IPS-18c (cell line): ENCODE measurements around the gene ANKDD1A.

Experiments
- H3K4me3 ChIP-seq: 2 replicates; pipeline ENCODE4 v1.7.0; 2013; ENCODE audit warnings: low read depth, mild to moderate bottlenecking, low read length, moderate library complexity; ENCODE audit not compliant: insufficient read depth
- H3K9me3 ChIP-seq: one replicate; pipeline ENCODE4 v1.6.1; 2013; ENCODE audit warnings: mild to moderate bottlenecking, low read length, moderate library complexity; ENCODE audit not compliant: control insufficient read depth, insufficient read depth

The ANKDD1A gene

DNA sequence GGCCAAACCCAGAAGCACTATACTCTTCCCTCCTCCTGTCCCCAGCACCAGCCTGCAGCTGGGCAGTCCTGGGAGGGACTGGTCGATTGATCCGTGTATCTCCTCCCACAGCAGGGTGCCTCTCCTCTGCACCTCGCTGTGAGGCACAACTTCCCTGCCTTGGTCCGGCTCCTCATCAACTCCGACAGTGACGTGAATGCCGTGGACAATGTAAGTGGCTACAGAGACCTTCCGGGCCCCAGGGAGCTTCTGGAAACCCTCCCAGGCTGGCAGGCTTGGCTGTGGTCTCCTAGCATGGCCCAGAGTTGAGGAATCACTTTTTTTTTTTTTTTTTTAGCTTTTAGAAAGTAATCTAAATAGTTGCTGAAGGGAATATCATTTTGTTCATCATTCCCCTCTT is 30.7 kb downstream of the ANKDD1A start:
- Histone ChIP-seq H3K9me3 (no peaks in the 10 kb centered on the region), H3K4me3 (no peak overlapping the region)

GRCh38 chr15:64943512-64944225 is 32.0 kb downstream of the ANKDD1A start:
- H3K9me3 ChIP-seq: no peaks in the 10 kb centered on the region

GRCh38 chr15:64944961-64945360 is 33.3 kb downstream of the ANKDD1A start:
- Histone ChIP-seq H3K9me3 (no peaks in the 10 kb centered on the region), H3K4me3 (no peak overlapping the region)

More at GRCh38 chr15:64943512-64944225, 32.0 kb downstream of the ANKDD1A start:
- no peak overlapping the region for H3K4me3 ChIP-seq

DNA sequence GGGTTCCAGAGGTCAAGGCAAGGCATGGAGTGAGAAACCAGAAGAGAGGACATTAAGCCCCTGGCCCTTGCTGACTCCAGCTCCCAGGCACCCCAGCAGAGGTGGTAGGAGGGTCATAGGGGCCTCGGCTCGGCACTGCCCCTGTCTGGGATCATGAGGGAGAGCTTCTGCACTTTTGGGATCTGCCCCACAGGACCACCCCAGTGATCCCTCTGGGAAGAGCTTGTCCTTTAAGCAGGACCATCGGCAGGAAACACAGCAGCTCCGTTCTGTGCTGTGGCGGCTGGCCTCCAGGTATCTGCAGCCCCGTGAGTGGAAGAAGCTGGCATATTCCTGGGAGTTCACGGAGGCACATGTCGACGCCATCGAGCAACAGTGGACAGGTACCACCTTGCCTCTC is 35.5 kb downstream of the ANKDD1A start:
- Histone ChIP-seq H3K4me3 (no peak overlapping the region), H3K9me3 (no peaks in the 10 kb centered on the region)

- Histone ChIP-seq H3K4me3 (no peak overlapping the region), H3K9me3 (no peaks in the 10 kb centered on the region)
Measured at GRCh38 chr15:64948916-64949315, 37.2 kb downstream of the ANKDD1A start.

- no peak overlapping the region for H3K4me3 ChIP-seq
- H3K9me3 ChIP-seq: no peaks in the 10 kb centered on the region
Measured at GRCh38 chr15:64949383-64950186, 37.9 kb downstream of the ANKDD1A start.

DNA sequence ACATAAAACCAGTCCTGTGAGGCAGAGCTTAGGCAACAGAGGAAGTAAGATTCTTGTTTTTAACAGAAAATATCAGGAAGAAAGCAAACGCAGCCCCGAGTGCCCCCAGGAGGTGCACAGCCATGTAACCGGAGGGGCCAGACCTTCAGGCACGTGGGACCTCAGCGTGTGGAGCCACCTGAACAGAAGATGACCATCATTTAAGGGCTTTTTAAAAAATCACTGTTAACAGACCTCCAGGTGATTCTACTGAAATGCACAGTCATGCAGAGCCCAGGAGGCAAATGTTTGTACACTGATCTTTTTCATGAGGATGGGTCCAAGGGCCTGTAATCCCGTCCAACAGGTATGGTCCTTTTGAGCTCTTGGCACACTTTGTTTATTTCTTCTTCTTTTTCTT is 39.2 kb downstream of the ANKDD1A start:
- Histone ChIP-seq H3K9me3 (no peaks in the 10 kb centered on the region), H3K4me3 (no peak overlapping the region)

DNA sequence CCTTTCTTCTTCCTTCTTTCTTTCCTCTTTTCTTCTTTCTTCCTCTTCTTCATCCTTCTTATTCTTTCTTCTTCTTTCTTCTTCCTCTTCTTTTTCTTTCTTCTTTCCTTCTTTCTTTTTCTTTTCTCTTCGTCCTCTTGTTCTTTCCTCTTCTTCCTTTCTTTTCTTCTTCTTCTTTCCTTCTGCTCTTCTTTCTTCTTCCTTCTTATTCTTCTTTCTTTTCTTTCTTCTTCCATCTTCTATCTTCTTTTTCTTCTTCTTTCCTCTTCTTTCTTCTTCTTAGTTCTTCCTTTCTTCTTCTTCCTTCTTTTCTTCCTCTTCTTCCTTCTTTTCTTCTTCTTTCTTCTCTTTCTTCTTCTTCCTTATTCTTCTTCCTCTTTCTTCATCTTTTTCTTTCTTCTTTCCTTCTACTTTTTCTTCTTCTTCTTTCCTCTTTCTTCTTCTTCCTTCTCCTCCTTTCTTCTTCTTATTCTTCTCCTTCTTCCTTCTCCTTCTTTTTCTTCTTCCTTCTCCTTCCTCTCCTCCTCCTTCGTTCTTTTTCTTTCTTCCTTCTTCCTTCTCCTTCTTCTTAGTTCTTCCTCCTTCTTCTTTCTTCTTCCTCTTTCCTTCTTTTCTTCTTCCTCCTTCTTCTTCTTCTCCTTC is 40.2 kb downstream of the ANKDD1A start:
- H3K9me3 ChIP-seq: no peaks in the 10 kb centered on the region
- H3K4me3 ChIP-seq: no peak overlapping the region

DNA sequence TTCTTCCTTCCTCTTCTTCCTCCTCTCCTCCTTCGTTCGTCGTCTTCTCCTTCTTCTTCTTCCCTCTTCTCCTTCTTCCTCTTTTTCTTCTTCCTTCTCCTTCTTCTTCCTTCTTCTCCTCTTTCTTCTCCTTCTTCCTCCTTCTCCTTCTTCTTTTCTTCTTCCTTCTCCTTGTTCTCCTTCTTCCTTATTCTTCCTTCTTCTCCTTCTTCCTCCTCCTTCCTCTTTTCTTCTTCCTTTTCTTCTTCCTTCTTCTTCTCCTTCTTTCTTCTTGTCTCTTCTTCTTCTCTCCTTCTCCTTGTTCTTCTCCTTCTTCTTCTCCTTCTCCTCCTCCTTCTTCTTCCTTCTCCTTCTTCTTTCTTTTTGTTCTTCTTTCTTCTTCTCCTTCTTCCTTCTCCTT is 42.7 kb downstream of the ANKDD1A start:
- no peak overlapping the region for H3K4me3 ChIP-seq
- H3K9me3 ChIP-seq: no peaks in the 10 kb centered on the region

- Histone ChIP-seq H3K9me3 (no peaks in the 10 kb centered on the region), H3K4me3 (no peak overlapping the region)
Measured at GRCh38 chr15:64959128-64959527, 47.4 kb downstream of the ANKDD1A start.

DNA sequence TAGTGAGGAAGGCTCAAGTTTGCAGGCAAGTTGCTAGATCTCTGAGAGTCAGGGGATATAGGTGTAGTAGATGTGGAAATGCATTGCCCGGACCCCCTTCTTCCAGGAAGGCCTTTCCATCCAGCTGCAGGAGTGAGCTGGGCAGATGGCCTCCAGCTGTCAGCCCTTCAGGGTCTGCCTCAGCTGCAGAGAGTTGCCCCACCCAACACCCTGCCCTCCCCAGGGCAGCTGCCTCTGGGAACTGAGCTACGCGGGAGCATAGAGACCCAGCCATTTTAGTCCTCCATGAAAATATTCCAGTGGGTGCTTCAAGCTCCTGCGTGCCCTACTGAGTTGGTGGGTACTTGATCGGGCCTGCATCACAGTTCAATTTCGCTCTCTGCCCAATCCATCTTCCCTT is 48.5 kb downstream of the ANKDD1A start:
- Histone ChIP-seq H3K9me3 (no peaks in the 10 kb centered on the region), H3K4me3 (no peak overlapping the region)

DNA sequence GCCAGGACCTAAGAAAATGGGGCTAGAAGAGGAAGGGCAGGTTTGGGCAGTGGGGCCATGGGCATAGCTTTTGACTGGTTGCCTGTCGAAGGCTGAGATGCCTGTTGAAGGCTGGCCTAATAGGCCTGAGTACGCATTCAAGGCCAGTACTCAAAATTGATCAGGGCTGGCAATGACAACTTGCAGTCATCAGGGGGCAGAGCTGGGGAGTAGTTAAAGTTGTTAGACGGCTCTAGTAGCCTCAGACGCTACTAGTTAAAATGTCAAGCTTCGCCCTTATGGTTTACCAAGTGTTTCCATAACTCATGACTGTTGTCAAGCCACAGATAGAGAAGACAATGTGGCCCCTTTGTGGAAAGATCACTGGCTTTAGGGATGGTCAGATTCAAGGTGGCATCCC is 49.3 kb downstream of the ANKDD1A start:
- H3K9me3 ChIP-seq: no peaks in the 10 kb centered on the region
- no peak overlapping the region for H3K4me3 ChIP-seq

GRCh38 chr15:64969401-64969800 is 57.7 kb downstream of the ANKDD1A start:
- H3K9me3 ChIP-seq: no peaks in the 10 kb centered on the region
- H3K4me3 ChIP-seq: no peak overlapping the region

GRCh38 chr15:64970698-64971097 is 59.0 kb downstream of the ANKDD1A start:
- H3K4me3 ChIP-seq: no peak overlapping the region
- H3K9me3 ChIP-seq: no peaks in the 10 kb centered on the region

DNA sequence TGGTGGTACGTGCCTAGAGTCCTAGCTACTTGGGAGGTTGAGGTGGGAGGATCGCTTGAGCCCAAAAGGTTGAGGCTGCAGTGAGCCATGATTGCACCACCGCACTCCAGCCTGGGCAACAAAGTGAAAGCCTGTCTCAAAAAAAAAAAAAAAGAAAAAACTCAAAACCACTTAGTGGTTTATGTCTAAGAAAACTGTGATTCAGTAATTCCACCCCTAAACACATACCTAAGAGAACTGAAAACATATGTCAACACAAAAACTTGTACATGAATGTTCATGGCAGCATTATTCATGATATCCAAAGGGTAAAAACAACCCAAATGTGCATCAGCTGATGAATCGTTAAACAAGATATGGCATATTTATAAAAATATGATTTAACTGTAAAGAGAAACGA is 63.7 kb downstream of the ANKDD1A start:
- Histone ChIP-seq H3K4me3 (no peak overlapping the region), H3K9me3 (no peaks in the 10 kb centered on the region)

DNA sequence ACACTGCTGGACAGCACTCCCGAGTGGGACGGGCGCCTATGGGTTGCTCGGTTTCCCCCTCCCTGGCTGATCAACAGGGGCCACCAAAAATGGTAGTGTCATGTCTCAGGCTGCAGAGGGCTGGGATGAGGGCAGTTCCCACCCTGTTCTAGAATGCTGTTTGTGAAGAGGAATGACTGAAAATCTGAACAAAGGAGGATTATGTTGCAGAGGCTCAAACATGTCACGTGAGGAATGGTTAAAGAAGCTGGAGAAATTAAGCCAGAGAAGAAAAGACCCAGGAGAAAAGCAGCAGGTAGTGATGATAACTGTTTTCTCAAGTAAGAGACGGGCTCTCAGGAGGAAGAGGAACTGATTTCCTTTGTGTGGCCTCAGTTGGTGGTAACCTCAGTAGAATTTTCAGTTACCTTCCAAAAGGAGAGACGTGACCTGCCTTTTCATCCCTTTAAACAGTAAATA is 67.6 kb downstream of the ANKDD1A start:
- Histone ChIP-seq H3K4me3 (no peak overlapping the region), H3K9me3 (no peaks in the 10 kb centered on the region)

GRCh38 chr15:64981812-64982431 is 70.2 kb downstream of the ANKDD1A start:
- Histone ChIP-seq H3K4me3 (no peak overlapping the region), H3K9me3 (no peaks in the 10 kb centered on the region)

GRCh38 chr15:64982472-64982871 is 70.8 kb downstream of the ANKDD1A start:
- Histone ChIP-seq H3K9me3 (no peaks in the 10 kb centered on the region), H3K4me3 (no peak overlapping the region)
